DND-41 (cell line): ENCODE data around the gene AXIN1.

ENCODE experiments used
- EZH2 ChIP-seq: IDR thresholded peaks from 3 replicates; pipeline ENCODE4 v1.6.1; 2012; ENCODE audit warnings: borderline replicate concordance, low read depth, mild to moderate bottlenecking, moderate library complexity, low read length, inconsistent platforms; ENCODE audit not compliant: severe bottlenecking
- TF ChIP-seq, protein P1 (sequence below): IDR thresholded peaks from 2 replicates; pipeline ENCODE4 v1.5.1; 2012; ENCODE audit warnings: borderline replicate concordance, low read length, moderate library complexity, mild to moderate bottlenecking; ENCODE audit not compliant: poor library complexity, severe bottlenecking; ENCODE audit errors: extremely low read depth

- TF ChIP-seq, protein P1, sequence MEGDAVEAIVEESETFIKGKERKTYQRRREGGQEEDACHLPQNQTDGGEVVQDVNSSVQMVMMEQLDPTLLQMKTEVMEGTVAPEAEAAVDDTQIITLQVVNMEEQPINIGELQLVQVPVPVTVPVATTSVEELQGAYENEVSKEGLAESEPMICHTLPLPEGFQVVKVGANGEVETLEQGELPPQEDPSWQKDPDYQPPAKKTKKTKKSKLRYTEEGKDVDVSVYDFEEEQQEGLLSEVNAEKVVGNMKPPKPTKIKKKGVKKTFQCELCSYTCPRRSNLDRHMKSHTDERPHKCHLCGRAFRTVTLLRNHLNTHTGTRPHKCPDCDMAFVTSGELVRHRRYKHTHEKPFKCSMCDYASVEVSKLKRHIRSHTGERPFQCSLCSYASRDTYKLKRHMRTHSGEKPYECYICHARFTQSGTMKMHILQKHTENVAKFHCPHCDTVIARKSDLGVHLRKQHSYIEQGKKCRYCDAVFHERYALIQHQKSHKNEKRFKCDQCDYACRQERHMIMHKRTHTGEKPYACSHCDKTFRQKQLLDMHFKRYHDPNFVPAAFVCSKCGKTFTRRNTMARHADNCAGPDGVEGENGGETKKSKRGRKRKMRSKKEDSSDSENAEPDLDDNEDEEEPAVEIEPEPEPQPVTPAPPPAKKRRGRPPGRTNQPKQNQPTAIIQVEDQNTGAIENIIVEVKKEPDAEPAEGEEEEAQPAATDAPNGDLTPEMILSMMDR: no peak
- TF ChIP-seq EZH2: no peak
These were observed 44.1 kb upstream of the AXIN1 start for GRCh38 chr16:396605-397004.
